ENCODE results near the gene FGF6.

Gene FGF6

GRCh38 chr12:4449851-4450221, 4.2 kb upstream of the FGF6 start:
- Mint-ChIP-seq H3K36me3 (ENCODE audit: low read depth) (peaks cover 17% of the 10 kb centered on the region), H3K27ac (no peak overlapping the region), H3K4me3 (no peak overlapping the region), H3K27me3 (ENCODE audit: low read depth, poor library complexity) (peaks cover 3% of the 10 kb centered on the region), H3K9me3 (peaks cover 27% of the 10 kb centered on the region), H3K4me1 (peaks cover 40% of the 10 kb centered on the region)
- no peak for DNase-seq
- TF ChIP-seq CTCF (IDR thresholded peaks at IDR 0.05), result no peak

GRCh38 chr12:4448943-4449850, 3.6 kb upstream of the FGF6 start:
- Mint-ChIP-seq H3K4me1 (peaks cover 45% of the 10 kb centered on the region), H3K9me3 (peaks cover 25% of the 10 kb centered on the region), H3K36me3 (ENCODE audit: low read depth) (peaks cover 16% of the 10 kb centered on the region), H3K4me3 (no peak overlapping the region), H3K27ac (no peak overlapping the region), H3K27me3 (ENCODE audit: low read depth, poor library complexity) (peaks cover 3% of the 10 kb centered on the region)
- no peak for DNase-seq
- TF ChIP-seq CTCF (IDR thresholded peaks at IDR 0.05), result no peak

GRCh38 chr12:4448371-4448940, 2.8 kb upstream of the FGF6 start:
- no peak for DNase-seq
- H3K36me3 Mint-ChIP-seq (ENCODE audit: low read depth), result peaks cover 10% of the 10 kb centered on the region
- H3K27ac Mint-ChIP-seq, result no peak overlapping the region
- H3K4me3 Mint-ChIP-seq, result no peak overlapping the region
- H3K27me3 Mint-ChIP-seq (ENCODE audit: low read depth, poor library complexity), result peaks cover 3% of the 10 kb centered on the region
- peaks cover 51% of the 10 kb centered on the region for H3K4me1 Mint-ChIP-seq
- no peak for TF ChIP-seq CTCF (IDR thresholded peaks at IDR 0.05)
- peaks cover 17% of the 10 kb centered on the region for H3K9me3 Mint-ChIP-seq

GRCh38 chr12:4447151-4447550, 1.5 kb upstream of the FGF6 start:
- DNase-seq, result no peak
- Mint-ChIP-seq H3K4me1 (peaks cover 62% of the 10 kb centered on the region), H3K9me3 (peaks cover 4% of the 10 kb centered on the region), H3K36me3 (ENCODE audit: low read depth) (peaks cover under 1% of the 10 kb centered on the region), H3K4me3 (no peak overlapping the region), H3K27me3 (ENCODE audit: low read depth, poor library complexity) (peaks cover 3% of the 10 kb centered on the region), H3K27ac (no peak overlapping the region)
- no peak for TF ChIP-seq CTCF (IDR thresholded peaks at IDR 0.05)

- peaks cover 67% of the 10 kb centered on the region for H3K4me1 Mint-ChIP-seq
- H3K4me3 Mint-ChIP-seq, result no peak overlapping the region
- peaks cover under 1% of the 10 kb centered on the region for H3K27me3 Mint-ChIP-seq (ENCODE audit: low read depth, poor library complexity)
- no peak for DNase-seq
- no peaks in the 10 kb centered on the region for H3K9me3 Mint-ChIP-seq
- no peak for TF ChIP-seq CTCF (IDR thresholded peaks at IDR 0.05)
- H3K27ac Mint-ChIP-seq, result no peak overlapping the region
- no peaks in the 10 kb centered on the region for H3K36me3 Mint-ChIP-seq (ENCODE audit: low read depth)
These were observed 720 bp upstream of the FGF6 start for GRCh38 chr12:4446335-4446734.
